Activated T-helper 1 cell treated with anti-CD3 and anti-CD28 coated beads, Interleukin-12 subunit alpha, Interleukin-12 subunit beta, Interleukin-2, Interleukin-4 antibody, amounts not matched to agents 30 ng/mL and 10 ng/mL and 1 ng/mL, durations not matched to agents 14 hours and 24 hours and 36 hours (primary cell): Measurements from ENCODE around the gene MUC20. TPM values are rescaled to one million over a fixed set of nuclear protein-coding genes. Genes with fewer than 3 reads are reported as not detected.

Experiments used
- DNase-seq: peaks from one replicate; pipeline ENCODE4 v3.0.0; 2021; ENCODE audit warnings: low spot score
- H3K27ac Mint-ChIP-seq: one replicate; pipeline ENCODE4 v1.8.0; 2021; ENCODE audit warnings: mild to moderate bottlenecking, mixed read lengths
- H3K27me3 Mint-ChIP-seq: one replicate; pipeline ENCODE4 v1.8.0; 2022; ENCODE audit warnings: mild to moderate bottlenecking, moderate library complexity, mixed read lengths; ENCODE audit not compliant: insufficient read depth
- H3K36me3 Mint-ChIP-seq: one replicate; pipeline ENCODE4 v1.8.0; 2021; ENCODE audit warnings: low read depth, mixed read lengths
- H3K4me1 Mint-ChIP-seq: one replicate; pipeline ENCODE4 v1.8.0; 2021; ENCODE audit warnings: low read depth, mixed read lengths
- H3K4me3 Mint-ChIP-seq: one replicate; pipeline ENCODE4 v1.8.0; 2021; ENCODE audit warnings: mild to moderate bottlenecking, moderate library complexity, mixed read lengths
- H3K9me3 Mint-ChIP-seq: one replicate; pipeline ENCODE4 v1.8.0; 2021; ENCODE audit warnings: mixed read lengths
- intact Hi-C: fragments of 100-400 bp; cut with micrococcal nuclease; formaldehyde crosslinking; loops from one replicate; pipeline ENCODE4 v1.15.1; 2024
- total RNA-seq: library from RNA; stranded (reverse); gene quantifications from 2 replicates; pipeline ENCODE4 v1.2.3, GENCODE V29; 2022

Gene MUC20
- total RNA-seq, 1 donor from 2014 or later: 5.0 TPM

GRCh38 chr3:195698325-195698646 lies 22.5 kb upstream of the MUC20 start:
- Mint-ChIP-seq H3K4me3 (no peak overlapping the region), H3K36me3 (peaks cover 44% of the 10 kb centered on the region), H3K27me3 (no peaks in the 10 kb centered on the region), H3K9me3 (no peaks in the 10 kb centered on the region), H3K4me1 (peaks cover 15% of the 10 kb centered on the region), H3K27ac (peak overlapping the region; percentile 45)
- DNase-seq: no peak
- intact Hi-C loops: no loop called here

GRCh38 chr3:195698647-195699387 lies 22.0 kb upstream of the MUC20 start:
- intact Hi-C loops: no loop called here
- no peaks in the 10 kb centered on the region for H3K27me3 Mint-ChIP-seq
- no peak for DNase-seq
- H3K27ac Mint-ChIP-seq: peak overlapping the region; percentile 45
- H3K36me3 Mint-ChIP-seq: peaks cover 41% of the 10 kb centered on the region
- peaks cover 11% of the 10 kb centered on the region for H3K4me1 Mint-ChIP-seq
- no peak overlapping the region for H3K4me3 Mint-ChIP-seq
- H3K9me3 Mint-ChIP-seq: no peaks in the 10 kb centered on the region

GRCh38 chr3:195699388-195699771 lies 21.4 kb upstream of the MUC20 start:
- Mint-ChIP-seq H3K9me3 (no peaks in the 10 kb centered on the region), H3K36me3 (peaks cover 39% of the 10 kb centered on the region), H3K4me1 (peaks cover 8% of the 10 kb centered on the region), H3K27me3 (no peaks in the 10 kb centered on the region), H3K27ac (no peak overlapping the region), H3K4me3 (no peak overlapping the region)
- intact Hi-C loops: no loop called here
- DNase-seq: no peak

- H3K4me3 Mint-ChIP-seq: no peak overlapping the region
- H3K27ac Mint-ChIP-seq: no peak overlapping the region
- intact Hi-C loops: loop anchor here (1.0 kb wide), 1 partner anchor 8 kb away; no protein-coding TSS in a partner anchor
- H3K27me3 Mint-ChIP-seq: no peaks in the 10 kb centered on the region
- no peak for DNase-seq
- H3K9me3 Mint-ChIP-seq: no peaks in the 10 kb centered on the region
- H3K36me3 Mint-ChIP-seq: peaks cover 37% of the 10 kb centered on the region
- peaks cover 8% of the 10 kb centered on the region for H3K4me1 Mint-ChIP-seq
Observed at GRCh38 chr3:195699860-195700259, 20.9 kb upstream of the MUC20 start.

- H3K9me3 Mint-ChIP-seq: no peaks in the 10 kb centered on the region
- H3K36me3 Mint-ChIP-seq: peaks cover 35% of the 10 kb centered on the region
- no peak overlapping the region for H3K4me3 Mint-ChIP-seq
- intact Hi-C loops: loop anchor here (1.0 kb wide), 1 partner anchor 8 kb away; no protein-coding TSS in a partner anchor
- H3K4me1 Mint-ChIP-seq: peaks cover 8% of the 10 kb centered on the region
- no peak overlapping the region for H3K27ac Mint-ChIP-seq
- no peaks in the 10 kb centered on the region for H3K27me3 Mint-ChIP-seq
- no peak for DNase-seq
Observed at GRCh38 chr3:195700319-195700718, 20.5 kb upstream of the MUC20 start.

- Mint-ChIP-seq H3K4me3 (no peak overlapping the region), H3K27me3 (no peaks in the 10 kb centered on the region), H3K4me1 (peaks cover 8% of the 10 kb centered on the region), H3K36me3 (peaks cover 29% of the 10 kb centered on the region), H3K27ac (no peak overlapping the region), H3K9me3 (no peaks in the 10 kb centered on the region)
- no peak for DNase-seq
- intact Hi-C loops: no loop called here
Observed at GRCh38 chr3:195701042-195701915, 19.5 kb upstream of the MUC20 start.

GRCh38 chr3:195703776-195704175 lies 17.0 kb upstream of the MUC20 start:
- intact Hi-C loops: no loop called here
- no peak for DNase-seq
- H3K4me3 Mint-ChIP-seq: no peak overlapping the region
- no peaks in the 10 kb centered on the region for H3K9me3 Mint-ChIP-seq
- H3K27me3 Mint-ChIP-seq: no peaks in the 10 kb centered on the region
- no peak overlapping the region for H3K27ac Mint-ChIP-seq
- no peaks in the 10 kb centered on the region for H3K4me1 Mint-ChIP-seq
- peaks cover 14% of the 10 kb centered on the region for H3K36me3 Mint-ChIP-seq

- DNase-seq: no peak
- H3K27ac Mint-ChIP-seq: no peak overlapping the region
- H3K9me3 Mint-ChIP-seq: no peaks in the 10 kb centered on the region
- H3K36me3 Mint-ChIP-seq: peaks cover 16% of the 10 kb centered on the region
- intact Hi-C loops: no loop called here
- no peaks in the 10 kb centered on the region for H3K27me3 Mint-ChIP-seq
- no peak overlapping the region for H3K4me3 Mint-ChIP-seq
- H3K4me1 Mint-ChIP-seq: no peaks in the 10 kb centered on the region
Observed at GRCh38 chr3:195704433-195704999, 16.3 kb upstream of the MUC20 start.

- no peak for DNase-seq
- no peak overlapping the region for H3K27ac Mint-ChIP-seq
- no peaks in the 10 kb centered on the region for H3K27me3 Mint-ChIP-seq
- peaks cover 16% of the 10 kb centered on the region for H3K36me3 Mint-ChIP-seq
- no peaks in the 10 kb centered on the region for H3K4me1 Mint-ChIP-seq
- H3K4me3 Mint-ChIP-seq: no peak overlapping the region
- intact Hi-C loops: no loop called here
- H3K9me3 Mint-ChIP-seq: no peaks in the 10 kb centered on the region
Observed at GRCh38 chr3:195705081-195705991, 15.4 kb upstream of the MUC20 start.

- Mint-ChIP-seq H3K27ac (no peak overlapping the region), H3K4me3 (no peak overlapping the region), H3K9me3 (no peaks in the 10 kb centered on the region), H3K36me3 (peaks cover 23% of the 10 kb centered on the region), H3K4me1 (no peaks in the 10 kb centered on the region), H3K27me3 (no peaks in the 10 kb centered on the region)
- intact Hi-C loops: no loop called here
- DNase-seq: no peak
Observed at GRCh38 chr3:195708061-195708460, 12.7 kb upstream of the MUC20 start.

GRCh38 chr3:195708626-195709481 lies 11.9 kb upstream of the MUC20 start:
- no peak for DNase-seq
- H3K27ac Mint-ChIP-seq: no peak overlapping the region
- no peak overlapping the region for H3K4me3 Mint-ChIP-seq

GRCh38 chr3:195709676-195710085 lies 11.1 kb upstream of the MUC20 start:
- no peaks in the 10 kb centered on the region for H3K4me1 Mint-ChIP-seq
- no peak overlapping the region for H3K27ac Mint-ChIP-seq
- intact Hi-C loops: no loop called here
- peaks cover 28% of the 10 kb centered on the region for H3K36me3 Mint-ChIP-seq
- DNase-seq: no peak
- no peaks in the 10 kb centered on the region for H3K9me3 Mint-ChIP-seq
- H3K4me3 Mint-ChIP-seq: no peak overlapping the region
- H3K27me3 Mint-ChIP-seq: no peaks in the 10 kb centered on the region

More at GRCh38 chr3:195708626-195709481, 11.9 kb upstream of the MUC20 start:
- intact Hi-C loops: no loop called here
- Mint-ChIP-seq H3K36me3 (peaks cover 23% of the 10 kb centered on the region), H3K9me3 (no peaks in the 10 kb centered on the region), H3K4me1 (no peaks in the 10 kb centered on the region), H3K27me3 (no peaks in the 10 kb centered on the region)
